ENCODE data around the gene SLC49A3. TPM values are rescaled to one million over a fixed set of nuclear protein-coding genes. Genes with fewer than 3 reads are reported as not detected.
"Not testable (repeated sequence)": the region's sequence is repeated elsewhere in the genome, so short reads cannot be mapped to it uniquely, and the experiment has no call there.

SLC49A3 gene
- 10 to 100 TPM in 3 of 4 donors, 1 to 10 TPM in 1; 5.9 to 18.0 (median 14.3) TPM for total RNA-seq

DNA sequence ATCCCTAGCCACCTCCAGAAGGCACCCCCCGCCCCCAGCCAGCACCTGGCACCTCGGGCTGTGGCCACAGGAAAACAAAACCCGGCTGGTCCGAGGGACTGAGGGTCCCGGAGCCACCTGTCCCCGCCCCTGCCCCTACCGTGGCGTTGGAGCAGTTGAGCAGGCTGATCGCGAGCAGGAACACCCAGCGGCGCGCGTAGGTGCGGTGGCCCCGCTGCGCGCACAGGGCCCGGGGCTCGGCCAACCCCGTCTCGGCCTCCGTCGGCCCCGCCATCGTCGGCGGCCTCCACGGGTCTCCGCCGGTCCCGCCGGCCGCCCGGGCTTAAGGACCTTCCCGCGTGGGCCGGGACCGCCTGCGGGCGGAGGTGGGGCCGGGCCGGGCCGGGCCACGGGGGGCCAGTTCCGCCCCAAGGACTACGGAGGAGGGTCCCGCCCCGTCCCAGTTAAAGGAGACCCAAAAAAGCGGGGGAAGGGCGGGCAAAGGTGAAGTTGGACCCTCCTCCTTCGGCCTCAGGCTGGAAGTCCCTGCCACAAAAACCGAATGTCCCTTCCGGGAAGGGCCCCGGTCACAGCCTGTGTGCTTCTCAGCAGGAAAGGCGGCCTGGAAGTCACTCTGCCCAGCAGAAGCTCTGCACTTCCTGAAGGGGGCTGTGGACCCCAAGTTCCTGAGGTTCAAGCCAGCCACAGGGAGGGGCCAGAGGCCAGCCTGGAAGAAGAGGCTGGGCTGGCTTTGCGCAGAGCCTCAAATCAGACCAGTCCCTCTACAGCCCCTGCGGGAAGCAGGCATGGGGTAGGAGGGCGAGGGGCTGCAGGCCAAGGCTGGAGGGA, at the start of gene SLC49A3:
Gene SLC49A3, minus strand, starts transcription at position 298 of the 828 bp plus-strand sequence. Its CDS starts 24 bp downstream, at position 274.
- Histone ChIP-seq H3K36me3 (no peaks in the 10 kb centered on the region), H3K27ac (peak within 1 kb of the TSS; percentile 57 to 87 (median 79)), H3K4me1 (peaks cover 0 to 40% (median 14%) of the 10 kb centered on the region in 4 donors), H3K9me3 (no peaks in the 10 kb centered on the region), H3K4me3 (peak within 1 kb of the TSS; percentile 21 to 55 (median 38)), H3K27me3 (peaks cover 0 to 11% of the 10 kb centered on the region in 2 donors)
- DNase-seq (ENCODE audit: low spot score in 2 of 2) = no peak
- 16 to 17% methylated on average over 15 to 18 of the region's 59 CpGs for WGBS, 2 donors
- TF ChIP-seq EP300 (IDR thresholded peaks at IDR 0.05) = no peak
- TF ChIP-seq, protein P1, sequence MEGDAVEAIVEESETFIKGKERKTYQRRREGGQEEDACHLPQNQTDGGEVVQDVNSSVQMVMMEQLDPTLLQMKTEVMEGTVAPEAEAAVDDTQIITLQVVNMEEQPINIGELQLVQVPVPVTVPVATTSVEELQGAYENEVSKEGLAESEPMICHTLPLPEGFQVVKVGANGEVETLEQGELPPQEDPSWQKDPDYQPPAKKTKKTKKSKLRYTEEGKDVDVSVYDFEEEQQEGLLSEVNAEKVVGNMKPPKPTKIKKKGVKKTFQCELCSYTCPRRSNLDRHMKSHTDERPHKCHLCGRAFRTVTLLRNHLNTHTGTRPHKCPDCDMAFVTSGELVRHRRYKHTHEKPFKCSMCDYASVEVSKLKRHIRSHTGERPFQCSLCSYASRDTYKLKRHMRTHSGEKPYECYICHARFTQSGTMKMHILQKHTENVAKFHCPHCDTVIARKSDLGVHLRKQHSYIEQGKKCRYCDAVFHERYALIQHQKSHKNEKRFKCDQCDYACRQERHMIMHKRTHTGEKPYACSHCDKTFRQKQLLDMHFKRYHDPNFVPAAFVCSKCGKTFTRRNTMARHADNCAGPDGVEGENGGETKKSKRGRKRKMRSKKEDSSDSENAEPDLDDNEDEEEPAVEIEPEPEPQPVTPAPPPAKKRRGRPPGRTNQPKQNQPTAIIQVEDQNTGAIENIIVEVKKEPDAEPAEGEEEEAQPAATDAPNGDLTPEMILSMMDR (IDR thresholded peaks at IDR 0.05) = peak in 1 of 5 experiments; percentile 10

DNA sequence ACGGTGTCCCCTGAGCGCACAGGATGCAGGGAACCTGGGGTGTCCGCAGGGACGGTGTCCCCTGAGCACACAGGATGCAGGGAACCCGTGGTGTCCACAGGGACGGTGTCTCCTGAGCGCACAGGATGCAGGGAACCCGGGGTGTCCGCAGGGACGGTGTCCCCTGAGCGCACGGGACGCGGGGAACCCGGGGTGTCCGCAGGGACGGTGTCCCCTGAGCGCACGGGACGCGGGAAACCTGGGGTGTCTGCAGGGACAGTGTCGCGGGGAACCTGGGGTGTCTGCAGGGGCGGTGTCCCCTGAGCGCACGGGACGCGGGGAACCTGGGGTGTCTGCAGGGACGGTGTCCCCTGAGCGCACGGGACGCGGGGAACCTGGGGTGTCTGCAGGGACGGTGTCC, 47.6 kb upstream of the SLC49A3 start:
- H3K4me1 ChIP-seq; H3K27me3 ChIP-seq; H3K4me3 ChIP-seq; DNase-seq (ENCODE audit: low spot score in 2 of 2); H3K9me3 ChIP-seq; H3K27ac ChIP-seq: not testable (repeated sequence)
- WGBS, 2 donors = 93 to 95% methylated on average over 27 of the region's 34 CpGs
- peaks cover 0 to 95% (median 22%) of the 10 kb centered on the region in 3 donors for H3K36me3 ChIP-seq

DNA sequence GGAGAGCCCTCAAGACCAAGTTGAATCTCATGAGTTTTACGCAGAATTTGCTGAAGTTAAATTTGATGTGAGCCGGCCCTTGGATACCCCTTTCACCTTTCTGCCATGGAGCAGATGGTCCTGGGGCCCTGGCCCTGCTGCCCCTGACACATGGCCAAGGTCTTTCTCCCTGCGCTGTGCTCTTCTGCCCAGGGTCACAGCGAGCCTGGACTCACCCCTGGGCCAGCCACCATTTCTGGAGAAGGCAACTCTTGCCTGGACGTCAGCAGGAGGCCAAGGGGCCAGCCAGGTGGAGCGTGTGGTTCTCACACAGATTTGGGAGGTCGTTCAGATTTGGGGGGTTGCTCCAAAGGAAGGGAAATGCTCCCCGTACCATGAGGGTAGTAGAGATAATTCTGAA, 46.6 kb upstream of the SLC49A3 start:
- WGBS, 2 donors = 88 to 90% methylated on average over 8 of the region's 8 CpGs

DNA sequence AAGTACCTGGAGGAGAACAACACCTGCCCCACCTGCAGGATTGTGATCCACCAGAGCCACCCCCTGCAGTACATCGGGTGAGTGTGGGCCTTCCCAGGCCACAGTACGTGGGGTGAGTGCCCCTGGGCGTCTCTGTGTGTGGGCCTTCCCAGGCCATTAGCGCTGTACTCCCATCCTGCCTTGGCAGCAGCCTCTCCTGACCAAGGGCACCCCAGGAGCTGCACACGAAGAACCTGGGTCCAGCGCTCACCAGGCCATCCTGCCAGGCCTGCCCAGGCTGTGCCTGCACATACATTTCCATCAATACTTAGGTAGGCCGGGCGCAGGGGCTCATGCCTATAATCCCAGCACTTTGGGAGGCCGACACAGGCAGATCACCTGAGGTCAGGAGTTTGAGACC, 46.0 kb upstream of the SLC49A3 start:
- Histone ChIP-seq H3K9me3 (no peaks in the 10 kb centered on the region), H3K4me3 (no peak overlapping the region), H3K36me3 (peaks cover 0 to 94% (median 22%) of the 10 kb centered on the region in 3 donors), H3K4me1 (no peaks in the 10 kb centered on the region), H3K27me3 (no peaks in the 10 kb centered on the region), H3K27ac (no peak overlapping the region)
- no peak for DNase-seq (ENCODE audit: low spot score in 2 of 2)
- TF ChIP-seq EP300 (IDR thresholded peaks at IDR 0.05) (no peak), POLR2A (IDR thresholded peaks at IDR 0.05) (no peak)
- TF ChIP-seq, protein P1 (IDR thresholded peaks at IDR 0.05) = no peak
- WGBS, 2 donors = 91 to 98% methylated on average over 5 of the region's 9 CpGs

More for the DNA sequence above, 46.6 kb upstream of the SLC49A3 start:
- Histone ChIP-seq H3K36me3 (peaks cover 0 to 94% (median 22%) of the 10 kb centered on the region in 3 donors), H3K27ac (no peak overlapping the region), H3K4me1 (no peaks in the 10 kb centered on the region), H3K9me3 (no peaks in the 10 kb centered on the region), H3K27me3 (no peaks in the 10 kb centered on the region), H3K4me3 (no peak overlapping the region)
- no peak for DNase-seq (ENCODE audit: low spot score in 2 of 2)
- TF ChIP-seq EP300 (IDR thresholded peaks at IDR 0.05) (no peak), POLR2A (IDR thresholded peaks at IDR 0.05) (no peak)
- TF ChIP-seq, protein P1 (IDR thresholded peaks at IDR 0.05) = no peak

DNA sequence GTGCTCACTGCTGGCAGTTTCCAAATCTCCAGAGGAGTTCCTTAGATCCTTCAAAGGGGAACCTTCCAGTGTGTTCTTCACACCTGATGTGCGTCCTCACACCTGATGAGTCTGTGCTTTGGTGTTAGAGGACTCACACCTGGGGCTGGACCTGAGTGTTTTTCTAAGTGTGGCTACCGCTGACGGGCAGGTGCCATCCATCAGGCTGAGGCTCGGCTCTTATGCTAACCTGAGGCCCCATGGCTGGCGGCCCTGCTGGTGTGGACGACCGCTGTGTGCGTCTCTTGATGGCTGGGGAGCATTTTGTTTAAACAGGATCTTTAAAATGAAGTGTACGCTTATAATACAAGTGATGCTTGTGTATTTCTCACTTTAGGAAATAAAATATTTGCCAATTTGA, 45.1 kb upstream of the SLC49A3 start:
- no peak overlapping the region for H3K4me3 ChIP-seq
- H3K36me3 ChIP-seq = peaks cover 0 to 86% (median 22%) of the 10 kb centered on the region in 3 donors
- H3K27ac ChIP-seq = no peak overlapping the region
- no peak for TF ChIP-seq EP300 (IDR thresholded peaks at IDR 0.05)
- TF ChIP-seq, protein P1 (IDR thresholded peaks at IDR 0.05) = no peak
- no peak for TF ChIP-seq POLR2A (IDR thresholded peaks at IDR 0.05)
- 90 to 95% methylated on average over 9 of the region's 9 CpGs for WGBS, 2 donors
- DNase-seq (ENCODE audit: low spot score in 2 of 2) = no peak
- H3K27me3 ChIP-seq = no peaks in the 10 kb centered on the region
- H3K4me1 ChIP-seq = no peaks in the 10 kb centered on the region
- H3K9me3 ChIP-seq = no peaks in the 10 kb centered on the region

Measured in tibial nerve (tissue), 4 donors.